Activated CD4-positive, alpha-beta T cell treated with anti-CD3 and anti-CD28 coated beads, Interleukin-2, amount 50 U/mL, for 1 hour (primary cell): ENCODE measurements around the gene TMA7.
"Not testable (repeated sequence)": the region's sequence is repeated elsewhere in the genome, so short reads cannot be mapped to it uniquely, and the experiment has no call there.

Experiments
- DNase-seq: peaks from one replicate; pipeline ENCODE4 v3.0.0-alpha.2; 2020

Gene TMA7

DNA sequence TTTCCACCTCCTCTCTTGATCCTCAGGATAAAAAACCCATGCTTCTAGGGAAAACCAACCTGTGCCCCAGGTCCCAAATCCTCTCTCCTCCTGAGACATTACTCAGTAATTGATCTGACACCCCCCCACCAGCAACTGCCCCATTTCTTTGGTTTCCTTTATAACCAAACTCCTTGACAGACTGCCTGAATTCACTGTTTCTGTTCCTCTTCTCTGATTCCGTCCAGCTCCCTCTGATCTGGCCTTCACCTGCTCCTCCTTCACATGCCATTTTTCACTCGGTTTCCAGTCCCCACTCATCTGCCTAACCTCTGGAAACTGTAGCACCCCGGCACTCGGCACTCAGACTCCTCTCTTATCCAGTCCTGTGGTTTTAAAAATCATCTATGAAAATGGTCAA lies 2.2 kb upstream of the TMA7 start:
- no peak for DNase-seq

DNA sequence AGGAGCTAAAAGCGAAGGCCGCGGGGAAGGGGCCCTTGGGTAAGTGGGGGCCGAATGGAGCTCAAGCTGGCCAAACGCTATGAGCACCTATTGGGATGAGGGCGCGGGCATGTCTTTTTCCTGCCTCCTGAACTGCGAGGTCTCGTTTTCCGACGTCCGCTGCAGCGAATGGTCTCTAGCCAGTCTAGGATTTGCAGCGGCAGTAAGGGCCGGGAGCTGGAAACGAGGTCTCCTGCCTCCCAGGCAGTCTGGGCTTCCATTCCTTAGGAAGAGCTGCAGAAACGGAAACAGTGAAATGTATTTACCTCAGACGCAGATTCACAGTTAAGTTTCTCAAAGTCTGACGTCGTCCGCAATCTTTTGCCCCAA lies 517 bp downstream of the TMA7 start:
- DNase-seq = no peak

DNA sequence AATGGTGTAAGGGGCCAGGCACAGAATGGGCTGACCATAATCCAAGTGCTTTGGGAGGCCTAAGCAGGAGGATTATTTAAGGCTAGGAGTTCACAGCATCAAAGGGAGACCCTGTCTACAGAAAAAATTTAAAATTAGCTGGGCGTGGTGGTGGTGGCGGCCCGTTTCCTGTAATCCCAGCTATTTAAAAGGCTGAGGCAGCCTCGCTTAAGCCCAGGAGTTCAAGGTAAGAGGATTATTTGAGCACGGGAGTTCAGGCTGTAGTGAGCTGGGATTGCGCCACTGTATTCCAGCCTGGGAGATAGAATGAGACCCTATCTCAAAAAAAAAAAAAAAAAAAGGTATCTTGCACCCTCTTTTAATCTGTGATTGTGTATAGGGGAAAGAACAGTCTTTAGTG lies 1.9 kb downstream of the TMA7 start:
- DNase-seq = no peak

DNA sequence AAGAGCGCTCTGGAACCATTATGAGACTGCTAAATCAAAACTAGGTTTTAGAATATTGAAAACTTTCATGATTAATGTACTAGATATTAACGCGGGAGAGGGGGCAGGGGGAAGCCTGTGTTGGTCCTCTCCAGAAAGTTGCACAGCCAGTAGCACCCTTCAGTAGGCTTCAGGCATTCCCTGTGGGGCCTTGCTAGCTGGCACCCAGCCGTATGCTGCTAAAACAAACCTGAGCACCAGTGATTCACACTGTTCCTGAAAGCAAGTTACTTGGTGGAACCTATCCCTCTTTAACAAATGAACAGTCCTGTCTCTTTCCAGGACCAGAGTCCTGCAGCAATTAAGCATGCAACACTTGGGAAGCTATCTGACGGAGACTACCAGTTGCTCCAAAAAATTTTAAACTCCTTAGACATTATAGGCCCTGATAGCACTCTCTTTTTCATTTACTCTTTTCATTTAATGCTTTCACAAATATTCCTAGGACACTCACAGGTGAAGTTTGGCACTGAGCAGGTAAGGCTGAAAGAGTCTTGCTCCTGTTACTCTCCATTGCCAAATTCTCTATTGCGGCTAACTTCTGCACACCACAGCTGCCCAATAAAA lies 5.3 kb downstream of the TMA7 start:
- no peak for DNase-seq

DNA sequence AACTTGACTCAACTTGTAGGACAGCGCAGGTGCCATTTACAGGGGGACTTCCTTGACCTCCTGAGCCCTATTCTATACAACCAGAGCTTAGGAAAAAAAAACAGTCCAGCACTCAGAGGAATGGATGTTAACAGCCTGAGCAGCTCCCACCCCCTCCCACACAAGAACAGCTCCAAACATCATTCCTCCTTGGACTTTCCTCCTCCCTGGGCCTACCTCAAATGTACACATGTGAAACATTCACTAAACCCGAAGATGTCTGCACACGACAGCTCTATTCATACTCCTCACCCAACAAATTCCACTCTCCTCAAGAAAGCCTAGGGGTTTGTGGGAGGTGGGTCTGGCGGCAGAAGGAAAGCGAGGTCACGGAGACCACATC lies 6.0 kb downstream of the TMA7 start:
- DNase-seq = no peak

DNA sequence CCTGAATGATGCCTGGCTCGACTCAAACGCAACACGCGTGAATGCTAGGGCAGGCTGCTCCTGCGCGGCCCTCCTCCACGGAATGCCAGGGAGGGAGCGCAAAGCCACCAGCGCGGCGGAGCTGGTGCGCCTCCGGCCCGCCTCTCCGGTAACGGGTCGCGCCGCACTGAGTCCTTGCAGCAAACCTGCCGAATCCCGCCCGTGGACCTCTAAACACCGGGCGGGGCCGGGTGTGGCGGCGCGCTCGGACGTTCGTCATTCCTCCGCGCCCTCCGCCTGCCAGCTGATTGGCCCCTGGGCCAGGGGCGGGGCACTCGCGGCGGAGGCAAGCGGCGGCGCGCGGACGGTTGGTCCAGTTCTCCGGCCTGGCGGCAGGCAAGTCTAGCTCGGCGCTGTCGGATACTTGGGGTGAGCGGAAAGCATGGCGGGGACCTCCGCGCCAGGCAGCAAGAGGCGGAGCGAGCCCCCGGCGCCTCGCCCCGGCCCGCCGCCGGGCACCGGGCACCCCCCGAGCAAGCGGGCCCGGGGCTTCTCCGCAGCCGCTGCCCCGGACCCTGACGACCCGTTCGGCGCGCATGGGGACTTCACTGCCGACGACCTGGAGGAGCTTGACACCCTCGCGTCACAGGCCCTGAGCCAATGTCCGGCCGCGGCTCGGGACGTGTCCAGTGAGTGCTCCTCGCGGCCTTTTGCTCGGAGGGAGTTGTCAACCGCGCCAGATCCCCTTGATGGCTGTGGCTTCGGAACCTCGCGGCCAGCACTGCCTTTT lies 6.6 kb downstream of the TMA7 start, which contains the start of gene ATRIP:
Gene ATRIP, plus strand, starts transcription at position 313 of the 769 bp plus-strand sequence. Its CDS starts 109 bp downstream, at position 422.
- DNase-seq = peak; percentile 82

DNA sequence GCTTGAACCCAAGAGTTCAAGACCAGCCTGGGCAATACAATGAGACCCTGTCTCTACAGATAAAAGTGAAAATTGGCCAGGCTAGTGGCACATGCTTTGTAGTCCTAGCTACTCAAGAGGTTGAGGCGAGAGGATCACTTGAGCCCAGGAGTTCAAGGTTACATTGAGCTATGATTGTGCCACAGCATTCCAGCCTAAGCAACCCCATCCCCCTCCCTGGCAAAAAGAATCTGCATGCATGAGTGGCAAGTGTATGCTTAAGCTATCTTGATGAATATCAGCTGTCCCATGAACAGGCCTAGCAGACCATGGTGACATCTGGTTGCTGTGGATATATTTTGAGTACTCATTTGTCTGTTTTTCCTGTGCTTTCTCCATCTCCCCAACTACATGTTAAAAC lies 11.2 kb downstream of the TMA7 start:
- DNase-seq = no peak

DNA sequence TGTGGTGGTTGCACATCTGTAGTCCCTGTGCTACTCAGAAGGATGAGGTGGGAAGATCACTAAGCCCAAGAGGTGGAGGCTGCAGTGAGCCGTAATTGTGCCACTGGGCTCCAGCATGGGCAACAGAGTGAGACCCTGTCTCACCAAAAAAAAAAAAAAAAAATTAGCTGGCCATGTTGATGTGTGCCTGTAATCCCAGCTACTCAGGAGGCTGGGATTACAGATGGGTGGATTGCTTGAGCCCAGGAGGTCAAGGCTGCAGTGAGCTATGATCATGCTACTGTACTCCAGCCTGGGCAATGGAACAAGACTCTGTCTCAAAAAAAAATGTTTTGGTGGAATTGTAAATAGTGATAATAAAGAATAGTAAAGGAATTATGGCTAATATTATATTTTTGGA lies 16.4 kb downstream of the TMA7 start:
- DNase-seq = no peak

DNA sequence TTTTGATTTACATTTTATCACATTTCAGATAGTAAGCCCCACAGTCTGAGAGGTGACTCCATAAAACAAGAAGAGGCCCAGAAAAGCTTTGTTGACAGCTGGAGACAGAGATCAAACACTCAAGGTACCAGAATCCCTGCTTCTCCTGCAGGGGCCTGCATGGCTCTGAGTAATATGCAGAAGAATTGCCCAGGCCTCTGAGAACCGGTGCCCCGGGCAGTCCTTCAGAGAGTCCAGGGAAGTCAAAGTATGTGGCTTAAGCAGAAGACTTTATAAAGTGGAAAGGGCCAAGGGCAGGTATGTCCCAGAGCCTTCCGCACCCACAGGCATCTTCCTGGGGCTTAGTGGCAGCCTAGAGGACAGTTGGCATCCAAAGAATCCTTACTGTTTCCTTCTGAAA lies 19.3 kb downstream of the TMA7 start:
- DNase-seq = no peak

DNA sequence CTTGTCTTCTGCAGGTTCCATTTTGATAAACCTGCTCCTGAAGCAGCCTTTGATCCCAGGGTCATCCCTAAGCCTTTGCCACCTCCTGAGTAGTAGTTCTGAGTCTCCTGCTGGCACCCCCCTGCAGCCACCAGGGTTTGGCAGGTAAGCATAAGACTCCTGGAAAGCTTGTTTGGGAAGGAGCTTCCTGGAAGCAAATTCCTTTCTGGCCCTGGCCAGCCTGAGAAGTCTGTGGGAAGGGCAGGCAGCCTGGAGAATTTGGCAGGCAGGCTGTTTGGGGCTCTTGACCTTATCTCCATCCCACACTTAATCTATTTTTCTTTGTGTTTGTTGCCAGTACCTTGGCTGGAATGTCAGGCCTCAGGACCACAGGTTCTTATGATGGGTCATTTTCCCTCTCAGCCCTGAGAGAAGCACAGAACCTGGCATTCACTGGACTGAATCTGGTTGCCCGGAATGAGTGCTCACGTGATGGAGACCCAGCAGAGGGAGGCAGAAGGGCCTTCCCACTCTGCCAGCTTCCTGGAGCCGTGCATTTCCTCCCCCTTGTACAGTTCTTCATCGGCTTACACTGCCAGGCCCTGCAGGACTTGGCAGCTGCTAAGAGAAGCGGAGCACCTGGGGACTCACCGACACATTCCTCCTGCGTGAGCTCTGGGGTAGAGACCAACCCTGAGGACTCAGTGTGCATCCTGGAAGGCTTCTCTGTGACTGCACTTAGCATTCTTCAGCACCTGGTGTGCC lies 19.9 kb downstream of the TMA7 start:
- no peak for DNase-seq

DNA sequence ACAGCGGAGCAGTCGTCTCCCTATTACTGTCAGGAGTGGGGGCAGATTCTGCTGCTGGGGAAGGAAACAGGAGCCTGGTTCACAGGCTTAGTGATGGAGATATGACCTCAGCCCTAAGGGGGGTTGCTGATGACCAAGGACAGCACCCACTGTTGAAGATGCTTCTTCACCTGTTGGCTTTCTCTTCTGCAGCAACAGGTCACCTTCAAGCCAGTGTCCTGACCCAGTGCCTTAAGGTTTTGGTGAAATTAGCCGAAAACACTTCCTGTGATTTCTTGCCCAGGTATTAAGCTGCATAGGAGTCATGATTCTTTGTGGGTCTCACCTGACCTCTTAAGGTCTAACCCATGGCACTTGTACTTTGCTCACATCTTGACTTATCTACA lies 20.5 kb downstream of the TMA7 start:
- DNase-seq = no peak

DNA sequence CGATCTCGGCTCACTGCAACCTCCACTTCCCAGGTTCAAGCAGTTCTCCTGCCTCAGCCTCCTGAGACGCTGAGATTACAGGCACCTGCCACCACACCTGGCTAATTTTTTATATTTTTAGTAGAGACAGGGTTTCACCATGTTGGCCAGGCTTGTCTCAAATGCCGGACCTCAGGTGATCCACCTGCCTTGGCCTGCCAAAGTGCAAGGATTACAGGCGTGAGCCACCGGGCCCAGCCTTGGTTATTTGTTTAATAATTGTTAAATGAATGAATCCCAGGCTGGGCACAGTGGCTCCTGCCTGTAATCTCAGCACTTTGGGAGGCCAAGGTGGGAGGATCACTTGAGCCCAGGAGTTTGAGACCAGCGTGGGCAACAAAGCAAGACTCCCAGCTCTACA lies 21.7 kb downstream of the TMA7 start:
- not testable (repeated sequence) for DNase-seq

DNA sequence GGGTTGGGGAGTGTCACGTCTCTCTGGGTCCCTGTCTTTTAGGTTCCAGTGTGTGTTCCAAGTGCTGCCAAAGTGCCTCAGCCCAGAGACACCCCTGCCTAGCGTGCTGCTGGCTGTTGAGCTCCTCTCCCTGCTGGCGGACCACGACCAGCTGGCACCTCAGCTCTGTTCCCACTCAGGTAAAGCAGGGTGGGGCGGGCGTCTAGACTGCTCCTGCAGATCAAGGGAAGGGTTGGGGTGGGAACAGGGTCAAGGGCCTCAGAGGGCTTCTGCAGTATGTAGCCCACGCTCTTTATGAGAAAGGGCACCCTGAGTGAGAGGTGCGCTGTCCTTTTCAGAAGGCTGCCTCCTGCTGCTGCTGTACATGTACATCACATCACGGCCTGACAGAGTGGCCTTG lies 23.6 kb downstream of the TMA7 start:
- no peak for DNase-seq

DNA sequence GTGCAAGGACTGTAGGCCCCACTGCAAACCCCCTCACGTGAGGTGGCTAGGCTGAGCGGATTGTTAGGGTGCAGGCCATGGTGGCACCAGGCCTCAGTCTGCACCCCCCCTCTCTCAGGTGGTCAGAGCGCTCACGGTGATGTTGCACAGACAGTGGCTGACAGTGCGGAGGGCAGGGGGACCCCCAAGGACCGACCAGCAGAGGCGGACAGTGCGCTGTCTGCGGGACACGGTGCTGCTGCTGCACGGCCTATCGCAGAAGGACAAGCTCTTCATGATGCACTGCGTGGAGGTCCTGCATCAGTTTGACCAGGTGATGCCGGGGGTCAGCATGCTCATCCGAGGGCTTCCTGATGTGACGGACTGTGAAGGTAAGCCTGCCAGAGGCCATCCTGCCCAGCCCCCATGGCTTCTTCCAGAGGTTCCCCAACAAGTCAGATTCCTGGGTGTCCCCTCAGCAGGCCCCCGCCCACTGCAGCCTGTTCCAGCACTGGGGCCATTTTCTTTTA lies 24.7 kb downstream of the TMA7 start:
- DNase-seq = no peak

DNA sequence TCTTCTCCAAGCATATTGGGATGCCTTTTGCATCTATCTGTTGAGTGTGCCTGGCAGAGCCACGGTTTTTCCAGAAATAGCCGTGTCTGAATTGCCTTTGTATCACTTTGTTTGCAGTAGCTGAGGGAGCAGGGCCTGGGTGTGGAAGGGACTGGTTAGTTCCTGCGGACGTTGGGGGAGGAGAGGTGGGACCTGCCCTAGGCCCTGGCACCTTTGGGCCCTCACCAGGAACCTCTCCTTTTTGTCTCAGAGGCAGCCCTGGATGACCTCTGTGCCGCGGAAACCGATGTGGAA lies 25.1 kb downstream of the TMA7 start:
- no peak for DNase-seq

DNA sequence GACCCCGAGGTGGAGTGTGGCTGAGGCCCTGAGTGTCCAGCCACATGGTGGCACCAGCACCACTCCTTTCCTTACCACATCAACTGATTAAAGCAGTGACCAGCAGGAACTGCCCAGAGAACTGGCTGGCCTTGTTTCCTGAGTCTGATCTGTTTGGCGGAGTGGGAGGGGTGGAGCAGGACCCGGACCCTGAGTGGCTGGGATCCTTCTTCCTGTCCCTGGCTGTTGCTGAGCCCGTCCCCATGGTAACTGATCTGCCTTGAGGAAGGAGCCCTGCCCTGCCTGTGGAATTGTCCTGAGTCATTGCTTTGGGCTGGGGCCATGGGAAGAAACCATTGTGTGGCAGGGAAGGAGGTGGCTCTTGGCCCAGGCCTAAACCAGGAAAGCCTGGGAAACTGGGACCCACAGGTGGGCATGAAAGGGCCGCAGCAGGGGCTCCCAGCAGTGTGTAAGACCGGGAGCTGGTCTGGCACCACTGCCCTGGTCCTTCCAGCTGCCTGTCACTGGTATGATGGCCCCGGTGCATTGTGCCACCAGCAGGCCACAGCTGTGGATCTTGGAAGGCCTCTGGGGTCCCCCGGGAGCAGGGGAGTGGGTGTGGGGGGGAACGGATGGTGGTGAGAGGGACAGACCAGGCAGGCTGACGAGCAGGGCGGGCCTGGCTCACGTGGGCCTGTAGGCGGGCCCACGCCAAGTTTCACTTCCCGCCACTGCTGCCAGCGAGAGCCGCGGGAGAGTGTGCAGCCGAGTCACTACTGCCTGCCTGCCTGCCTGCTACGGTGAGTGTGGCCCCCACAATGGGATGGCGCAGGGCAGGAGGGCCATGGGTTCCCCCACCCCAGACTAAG lies 25.7 kb downstream of the TMA7 start:
- peak; percentile 73 for DNase-seq

DNA sequence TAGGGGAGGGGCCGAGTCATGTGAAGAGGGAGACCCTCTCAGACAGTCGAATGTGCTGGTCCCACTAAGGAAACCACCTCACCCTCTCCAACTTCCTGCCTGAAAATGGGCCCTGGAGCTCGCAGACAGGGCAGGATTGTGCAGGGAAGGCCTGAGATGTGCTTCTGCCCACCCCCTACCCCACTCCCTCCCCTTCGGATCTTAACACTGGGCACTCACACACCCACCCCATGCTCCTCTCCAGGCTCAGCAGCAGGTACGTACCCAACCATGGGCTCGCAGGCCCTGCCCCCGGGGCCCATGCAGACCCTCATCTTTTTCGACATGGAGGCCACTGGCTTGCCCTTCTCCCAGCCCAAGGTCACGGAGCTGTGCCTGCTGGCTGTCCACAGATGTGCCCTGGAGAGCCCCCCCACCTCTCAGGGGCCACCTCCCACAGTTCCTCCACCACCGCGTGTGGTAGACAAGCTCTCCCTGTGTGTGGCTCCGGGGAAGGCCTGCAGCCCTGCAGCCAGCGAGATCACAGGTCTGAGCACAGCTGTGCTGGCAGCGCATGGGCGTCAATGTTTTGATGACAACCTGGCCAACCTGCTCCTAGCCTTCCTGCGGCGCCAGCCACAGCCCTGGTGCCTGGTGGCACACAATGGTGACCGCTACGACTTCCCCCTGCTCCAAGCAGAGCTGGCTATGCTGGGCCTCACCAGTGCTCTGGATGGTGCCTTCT lies 26.5 kb downstream of the TMA7 start:
- DNase-seq = peak; percentile 23

DNA sequence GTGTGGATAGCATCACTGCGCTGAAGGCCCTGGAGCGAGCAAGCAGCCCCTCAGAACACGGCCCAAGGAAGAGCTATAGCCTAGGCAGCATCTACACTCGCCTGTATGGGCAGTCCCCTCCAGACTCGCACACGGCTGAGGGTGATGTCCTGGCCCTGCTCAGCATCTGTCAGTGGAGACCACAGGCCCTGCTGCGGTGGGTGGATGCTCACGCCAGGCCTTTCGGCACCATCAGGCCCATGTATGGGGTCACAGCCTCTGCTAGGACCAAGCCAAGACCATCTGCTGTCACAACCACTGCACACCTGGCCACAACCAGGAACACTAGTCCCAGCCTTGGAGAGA lies 27.0 kb downstream of the TMA7 start:
- no peak for DNase-seq

DNA sequence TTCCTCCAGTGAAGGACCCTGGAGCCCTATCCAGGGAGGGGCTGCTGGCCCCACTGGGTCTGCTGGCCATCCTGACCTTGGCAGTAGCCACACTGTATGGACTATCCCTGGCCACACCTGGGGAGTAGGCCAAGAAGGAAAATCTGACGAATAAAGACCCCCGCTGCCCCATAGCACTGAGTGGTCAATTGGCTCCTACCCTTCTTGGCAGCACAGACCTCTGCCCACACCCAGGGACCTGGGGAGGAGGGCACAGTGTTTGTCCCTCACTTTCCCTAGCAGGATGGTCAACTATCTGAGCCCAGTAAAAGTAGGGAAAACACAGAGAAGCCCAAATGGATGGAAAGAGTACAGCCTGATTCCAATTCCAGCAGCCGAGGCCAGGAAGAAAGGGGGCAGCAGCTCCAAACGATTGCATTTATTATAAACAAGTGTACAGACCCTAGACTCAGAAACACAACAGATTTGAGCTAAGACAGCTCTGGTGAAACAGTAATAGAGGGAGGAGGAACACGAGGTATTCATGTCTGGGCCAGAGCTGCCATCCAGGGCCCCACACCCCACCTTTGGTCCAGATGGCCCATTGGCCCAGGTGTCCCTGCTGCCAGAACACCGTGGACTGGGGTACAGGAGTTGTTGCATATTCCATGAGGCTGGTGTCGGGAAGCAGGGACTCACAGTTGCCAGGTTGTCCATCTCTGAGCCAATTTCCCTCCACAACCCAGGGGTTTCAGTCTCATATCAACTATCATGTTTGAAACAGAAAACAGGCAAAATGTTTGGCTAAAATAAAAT lies 27.6 kb downstream of the TMA7 start:
- no peak for DNase-seq

DNA sequence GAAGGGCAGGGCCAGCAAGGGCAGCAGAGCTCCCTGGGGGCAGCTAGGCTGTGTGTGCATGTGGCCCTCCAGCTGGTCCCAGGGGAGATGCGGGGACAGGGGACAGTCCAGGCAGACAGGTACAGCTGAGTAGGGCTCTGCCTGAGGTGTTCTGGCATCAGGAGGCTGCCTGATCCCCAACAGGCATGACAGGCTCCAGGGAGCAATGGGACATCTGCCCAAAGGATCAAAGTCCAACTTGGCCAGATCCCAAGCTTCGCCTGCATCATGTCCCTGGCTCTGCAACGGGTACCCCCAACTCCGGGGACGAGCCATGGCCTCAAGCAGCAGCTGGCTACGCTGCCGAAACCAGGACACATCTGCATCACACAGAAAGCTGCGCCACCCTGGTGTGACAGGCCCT lies 28.3 kb downstream of the TMA7 start:
- no peak for DNase-seq

DNA sequence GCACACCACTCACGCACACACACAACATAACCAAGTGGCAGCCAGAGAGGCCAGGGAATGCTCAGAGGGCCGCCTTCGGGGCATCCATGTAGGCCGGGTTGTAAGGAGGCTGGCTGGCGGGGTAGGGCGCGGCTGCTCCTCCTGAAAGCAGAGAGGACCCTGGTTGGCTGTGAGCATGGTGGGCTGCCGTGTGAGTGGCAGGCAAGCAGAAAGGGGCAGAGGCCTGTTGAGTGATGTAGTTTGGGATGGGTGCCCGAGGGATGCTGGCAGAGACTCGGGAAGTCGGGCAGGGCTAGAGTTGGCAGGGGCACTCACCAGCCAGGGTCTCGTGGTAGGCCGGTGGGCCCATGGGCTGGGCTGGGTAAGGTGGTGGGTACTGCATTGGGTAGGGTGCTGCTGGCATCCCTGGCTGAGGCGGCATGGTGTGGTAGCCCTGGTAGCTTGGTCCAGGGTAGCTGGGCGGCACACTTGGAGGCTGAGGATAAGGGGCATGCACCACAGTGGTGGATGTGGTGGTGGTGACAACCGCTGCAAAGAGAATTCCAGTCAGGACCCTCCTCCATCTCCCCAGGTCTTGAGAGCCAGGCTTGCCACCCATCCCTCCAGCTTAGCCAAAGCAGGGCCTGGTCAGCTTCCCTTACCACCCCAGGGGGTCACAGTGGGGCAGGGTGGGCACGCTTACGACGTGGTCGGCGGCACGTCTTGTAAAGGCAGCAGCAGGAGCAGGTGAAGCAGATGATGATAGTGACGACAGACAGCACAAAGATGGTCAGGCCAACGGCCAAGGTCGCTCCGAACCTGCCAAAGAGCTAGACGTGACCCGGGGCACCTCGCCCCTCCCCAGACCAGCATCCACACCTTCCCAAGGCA lies 29.2 kb downstream of the TMA7 start:
- no peak for DNase-seq
